Kidney (tissue), 14 donors: Measurements from ENCODE around the gene CREB3L2. TPM values are rescaled to one million over a fixed set of nuclear protein-coding genes. Genes with fewer than 3 reads are reported as not detected.
"Not testable (repeated sequence)": the region's sequence is repeated elsewhere in the genome, so short reads cannot be mapped to it uniquely, and the experiment has no call there.

Experiments used
- DNase-seq, 5 donors: peaks; one replicate each; pipeline ENCODE4 v3.0.0-alpha.2; 2013 to 2020
- FAIRE-seq: peaks from 2 replicates; lab custom pipeline; 2012; peaks lifted over from hg19 to GRCh38; lab: Jason Lieb, UNC
- H3K27ac ChIP-seq, 2 donors: one replicate each; pipeline ENCODE4 v1.7.0; 2013; ENCODE audit warnings: low read depth in 2 of 2, low read length in 2 of 2, inconsistent platforms in 1 of 2
- H3K27me3 ChIP-seq: one replicate; pipeline ENCODE4 v1.7.1; 2013; ENCODE audit warnings: low read length, inconsistent platforms; ENCODE audit not compliant: control insufficient read depth, insufficient read depth
- H3K36me3 ChIP-seq, 3 donors: one replicate each; pipeline versions ENCODE4 v1.7.0 to v1.7.1; 2013; ENCODE audit warnings: low read length in 3 of 3, control low read depth in 1 of 3, inconsistent platforms in 1 of 3; ENCODE audit not compliant: insufficient read depth in 3 of 3, control insufficient read depth in 2 of 3
- H3K4me1 ChIP-seq, 3 donors: one replicate each; pipeline versions ENCODE4 v1.7.0 to v1.7.1; 2013; ENCODE audit warnings: low read length in 3 of 3, inconsistent platforms in 1 of 3, low read depth in 1 of 3; ENCODE audit not compliant: control insufficient read depth in 2 of 3, insufficient read depth in 2 of 3
- H3K4me3 ChIP-seq, 3 donors: one replicate each; pipeline versions ENCODE4 v1.7.0 to v1.8.1; 2013; ENCODE audit warnings: low read length in 3 of 3, control low read depth in 1 of 3, inconsistent platforms in 1 of 3
- H3K9ac ChIP-seq, 3 donors: one replicate each; pipeline versions ENCODE4 v1.7.0 to v1.7.1; 2013; ENCODE audit warnings: low read length in 3 of 3, control low read depth in 1 of 3, inconsistent platforms in 1 of 3
- H3K9me3 ChIP-seq, 3 donors: one replicate each; pipeline versions ENCODE4 v1.7.0 to v1.7.1; 2013; ENCODE audit warnings: low read length in 3 of 3, control low read depth in 1 of 3, inconsistent platforms in 1 of 3; ENCODE audit not compliant: control insufficient read depth in 2 of 3, insufficient read depth in 1 of 3
- CTCF ChIP-seq: IDR thresholded peaks from 3 replicates; pipeline ENCODE4 v1.5.1; 2012; ENCODE audit warnings: mild to moderate bottlenecking, moderate library complexity, borderline replicate concordance; ENCODE audit not compliant: insufficient read depth; ENCODE audit errors: extremely low read depth
- intact Hi-C: fragments of 100-400 bp; cut with DNase I; formaldehyde crosslinking; loops from one replicate; pipeline ENCODE4 v1.11.1; 2022
- polyA plus RNA-seq: library from polyadenylated mRNA; stranded (reverse); fragments of 350-450 nt; fragmentation: Illumina TruSeq; extraction: RNeasy Lipid Tissue Mini Kit (QIAGEN cat#74804); gene quantifications from one replicate; pipeline ENCODE4 v1.2.3, GENCODE V29; 2014; ENCODE audit warnings: low read depth, low replicate concordance; ENCODE audit not compliant: insufficient read depth
- total RNA-seq: library from RNA; stranded (reverse); fragmentation: NEBNext Ultra II Directional; extraction: Animal tissue kit (Norgen Biotek cat#: 25700); gene quantifications from one replicate; pipeline ENCODE4 v1.2.1, GENCODE V29; 2021
- donor health status: control.
- donor health status: control.
- donor health status: control.
- donor health status: control.
- donor health status: control.
- donor health status: DM: yes; HTN: yes; CAD: no.
- donor health status: Normal renal cell carcinoma (clear cell type).

Gene CREB3L2
- total and polyA plus RNA-seq, 2 donors from 2014 or later: 18.5 to 114 TPM

- no peaks in the 10 kb centered on the region for H3K27me3 ChIP-seq
- H3K27ac ChIP-seq: no peak overlapping the region
- peaks cover 0 to 14% (median 0%) of the 10 kb centered on the region in 3 donors for H3K9me3 ChIP-seq
- FAIRE-seq (no peak), DNase-seq (no peak)
- no peak overlapping the region for H3K9ac ChIP-seq
- no peak for TF ChIP-seq CTCF
- H3K4me1 ChIP-seq: no peaks in the 10 kb centered on the region
- H3K4me3 ChIP-seq: no peak overlapping the region
- no peaks in the 10 kb centered on the region for H3K36me3 ChIP-seq
- intact Hi-C loops: no loop called here
Observed at GRCh38 chr7:137832382-137832781, 169.5 kb downstream of the CREB3L2 start.

GRCh38 chr7:137831555-137831954 lies 170.3 kb downstream of the CREB3L2 start:
- H3K36me3 ChIP-seq, FAIRE-seq, H3K9ac ChIP-seq, H3K27ac ChIP-seq, DNase-seq, H3K4me1 ChIP-seq, intact Hi-C loops, H3K4me3 ChIP-seq, H3K27me3 ChIP-seq: not testable (repeated sequence)
- peaks cover 0 to 14% (median 0%) of the 10 kb centered on the region in 3 donors for H3K9me3 ChIP-seq

- no peak for TF ChIP-seq CTCF
- Histone ChIP-seq H3K9me3 (peaks cover 0 to 14% (median 0%) of the 10 kb centered on the region in 3 donors), H3K4me1 (no peaks in the 10 kb centered on the region), H3K4me3 (no peak overlapping the region), H3K27ac (no peak overlapping the region), H3K27me3 (no peaks in the 10 kb centered on the region), H3K36me3 (no peaks in the 10 kb centered on the region), H3K9ac (no peak overlapping the region)
- no peak for DNase-seq
- intact Hi-C loops: no loop called here
- FAIRE-seq: no peak
Observed at GRCh38 chr7:137829337-137829992, 172.4 kb downstream of the CREB3L2 start.

GRCh38 chr7:137828456-137828855 lies 173.4 kb downstream of the CREB3L2 start:
- FAIRE-seq (no peak), DNase-seq (no peak)
- intact Hi-C loops: no loop called here
- TF ChIP-seq CTCF: no peak
- Histone ChIP-seq H3K9ac (no peak overlapping the region), H3K36me3 (no peaks in the 10 kb centered on the region), H3K4me3 (no peak overlapping the region), H3K27ac (no peak overlapping the region), H3K27me3 (no peaks in the 10 kb centered on the region), H3K9me3 (peaks cover 0 to 12% (median 0%) of the 10 kb centered on the region in 3 donors), H3K4me1 (no peaks in the 10 kb centered on the region)
